Stimulated activated CD4-positive, alpha-beta T cell treated with anti-CD3 and anti-CD28 coated beads, Interleukin-1b, Interleukin-23, amount 100 ng/mL, for 1 hour (primary cell): ENCODE data around the gene ANO6.

ENCODE experiments used
- DNase-seq, 2 donors: peaks; one replicate each; pipeline ENCODE4 v3.0.0-alpha.2; 2020; ENCODE audit warnings: low read depth in 2 of 2

Gene ANO6

DNA sequence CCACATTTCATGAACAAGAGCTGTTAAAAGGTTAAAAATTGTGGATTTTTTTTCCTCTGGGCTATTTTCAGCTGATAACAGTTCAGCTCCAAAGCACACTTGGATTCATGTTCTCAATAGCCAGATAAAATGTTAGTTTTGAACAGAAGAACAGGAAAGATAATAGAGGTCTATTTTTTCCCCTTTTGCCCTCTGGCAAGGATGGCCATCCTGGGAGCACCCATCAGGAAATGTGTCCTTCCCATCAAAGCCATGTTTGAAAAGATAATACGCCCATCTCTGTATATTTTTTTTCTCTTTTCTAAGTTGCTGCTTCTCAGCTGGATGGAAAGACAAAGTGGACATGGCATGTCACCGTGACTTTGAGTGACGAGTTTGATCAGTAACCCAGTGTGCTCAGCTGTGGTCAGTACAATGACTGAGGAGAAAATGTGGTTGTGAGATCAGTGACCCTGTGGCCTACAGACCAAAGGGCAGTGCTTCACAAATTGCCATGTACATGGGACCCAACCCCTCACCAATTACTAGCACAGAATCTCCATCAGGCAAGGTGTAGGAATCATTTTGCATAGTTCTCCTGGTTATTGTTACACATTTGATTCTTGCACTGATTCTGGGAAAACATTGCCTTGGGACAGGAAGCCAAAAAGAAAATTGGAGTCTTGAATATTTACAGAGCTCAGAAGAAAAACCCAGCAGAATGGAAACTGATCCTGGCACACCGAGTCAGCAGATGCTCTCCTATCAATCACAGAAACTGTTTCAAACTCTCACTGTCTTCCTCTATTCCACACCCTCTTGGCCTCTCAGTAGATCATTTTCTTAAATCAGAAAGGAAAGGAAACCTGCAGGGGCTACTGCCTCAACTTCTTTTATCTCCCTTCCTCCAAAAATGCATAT is 64.3 kb downstream of the ANO6 start:
- no peak for DNase-seq

- no peak for DNase-seq
These were observed 66.1 kb downstream of the ANO6 start for GRCh38 chr12:45281994-45282393.

DNA sequence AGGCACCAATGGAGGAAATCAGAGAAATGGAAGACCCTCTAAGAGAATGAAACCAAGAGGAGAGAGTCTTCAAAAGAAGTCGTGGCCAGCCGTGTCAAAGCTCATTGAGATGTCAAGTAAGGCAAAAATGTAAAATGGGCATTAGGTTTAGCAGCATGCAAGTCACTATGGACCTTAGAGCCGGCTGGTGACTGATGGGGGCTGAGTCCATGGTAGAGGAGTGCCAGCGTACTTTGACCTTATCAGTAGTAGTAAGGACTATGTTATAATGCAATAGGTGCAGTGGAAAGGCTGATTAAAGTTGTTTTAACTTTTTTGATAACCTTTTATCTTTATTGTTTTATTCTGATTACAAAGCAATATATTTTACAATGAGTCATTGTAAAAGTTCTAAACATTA is 66.5 kb downstream of the ANO6 start:
- DNase-seq: no peak

- no peak for DNase-seq
These were observed 68.4 kb downstream of the ANO6 start for GRCh38 chr12:45284096-45284901.

DNA sequence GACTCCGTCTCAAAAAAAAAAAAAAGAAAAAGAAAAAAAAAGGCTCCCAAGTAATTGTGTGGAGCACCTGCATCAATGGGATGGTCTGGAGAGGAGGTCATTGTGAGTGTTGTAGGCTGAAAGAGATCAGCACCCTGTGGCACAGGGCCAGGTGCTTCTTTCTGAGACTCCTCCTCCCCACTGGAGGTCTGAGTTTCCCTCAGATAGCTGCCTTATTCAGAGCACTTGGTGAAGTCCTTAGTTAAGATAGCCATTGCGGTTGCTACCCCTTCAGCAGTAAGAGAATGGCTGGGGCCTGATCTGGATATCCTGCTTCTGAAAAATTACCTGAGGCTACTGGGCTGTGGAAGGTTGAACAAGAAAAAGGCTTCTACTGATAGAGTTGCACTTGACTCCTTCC is 69.8 kb downstream of the ANO6 start:
- no peak for DNase-seq

GRCh38 chr12:45286621-45287020 is 70.7 kb downstream of the ANO6 start:
- no peak for DNase-seq

DNA sequence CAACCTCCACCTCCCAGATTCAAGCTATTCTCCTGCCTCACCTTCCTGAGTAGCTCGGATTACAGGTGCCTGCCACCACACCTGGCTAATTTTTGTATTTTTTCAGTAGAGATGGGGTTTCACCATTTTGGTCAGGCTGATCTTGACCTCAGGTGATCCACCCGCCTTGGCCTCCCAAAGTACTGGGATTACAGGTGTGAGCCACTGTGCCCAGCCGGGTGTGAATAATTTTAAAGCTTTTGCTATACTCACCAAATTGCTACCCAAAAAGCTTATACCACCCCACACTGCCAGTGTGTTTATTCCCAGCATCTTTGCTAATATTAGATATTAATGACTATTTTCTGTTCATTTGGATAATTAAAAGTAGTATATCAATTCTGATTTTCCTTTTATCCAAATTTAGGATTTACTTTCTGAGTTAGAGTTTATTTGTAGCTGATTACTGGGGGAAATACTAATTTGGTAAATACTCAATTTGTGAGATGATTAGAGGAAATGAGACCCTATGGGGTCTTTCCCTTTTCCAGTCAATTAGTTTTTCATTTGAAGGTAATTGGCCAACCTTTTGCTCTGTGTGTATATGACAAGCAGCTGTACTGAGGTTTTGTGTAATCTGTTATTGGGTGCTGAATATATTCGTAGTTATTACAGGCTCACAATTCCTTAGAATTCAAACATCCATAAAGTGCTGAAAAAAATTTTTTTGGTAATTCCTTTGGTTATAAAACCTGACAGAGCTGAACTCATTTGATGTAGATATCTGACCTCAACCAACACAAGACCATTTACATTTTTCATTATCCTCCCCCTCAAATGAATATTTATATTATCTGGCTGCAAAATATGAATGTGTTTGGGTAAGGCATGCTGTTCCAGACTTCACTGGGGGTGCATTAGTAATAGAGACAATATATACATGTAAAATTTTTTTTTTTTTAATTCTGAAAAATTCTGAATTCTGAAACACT is 73.6 kb downstream of the ANO6 start:
- DNase-seq: no peak

- no peak for DNase-seq
These were observed 74.3 kb downstream of the ANO6 start for GRCh38 chr12:45290216-45290605.

GRCh38 chr12:45291518-45291917 is 75.6 kb downstream of the ANO6 start:
- no peak for DNase-seq

GRCh38 chr12:45292486-45293195 is 76.7 kb downstream of the ANO6 start:
- no peak for DNase-seq

GRCh38 chr12:45294906-45295305 is 79.0 kb downstream of the ANO6 start:
- no peak for DNase-seq

GRCh38 chr12:45296046-45296586 is 80.2 kb downstream of the ANO6 start:
- DNase-seq: no peak

GRCh38 chr12:45298047-45298446 is 82.2 kb downstream of the ANO6 start:
- DNase-seq: no peak

GRCh38 chr12:45298721-45299692 is 83.1 kb downstream of the ANO6 start:
- DNase-seq: no peak

GRCh38 chr12:45302621-45303369 is 86.9 kb downstream of the ANO6 start:
- no peak for DNase-seq

DNA sequence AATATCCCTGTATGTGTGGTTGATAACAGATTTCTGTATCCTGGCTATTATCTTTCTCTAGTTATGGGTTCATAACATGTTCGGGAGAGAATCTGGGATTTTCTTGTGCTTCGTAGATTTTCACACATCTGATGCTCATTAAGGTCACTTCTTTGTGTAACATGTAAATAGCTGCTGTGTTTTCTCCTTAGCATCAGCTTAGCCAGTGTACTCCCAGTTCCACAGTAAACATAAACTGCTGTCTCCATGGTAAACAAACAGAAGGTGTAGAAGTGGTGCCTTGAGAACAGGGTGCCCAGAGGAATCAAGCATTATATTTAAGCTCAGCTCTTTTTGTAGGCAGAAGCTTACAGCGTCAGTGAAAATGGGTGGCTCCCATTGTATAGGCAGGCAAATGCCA is 88.0 kb downstream of the ANO6 start:
- no peak for DNase-seq

- no peak for DNase-seq
These were observed 88.8 kb downstream of the ANO6 start for GRCh38 chr12:45304514-45305178.

- no peak for DNase-seq
These were observed 90.0 kb downstream of the ANO6 start for GRCh38 chr12:45305907-45306306.
